ENCODE results near the gene CARS1.

DNA sequence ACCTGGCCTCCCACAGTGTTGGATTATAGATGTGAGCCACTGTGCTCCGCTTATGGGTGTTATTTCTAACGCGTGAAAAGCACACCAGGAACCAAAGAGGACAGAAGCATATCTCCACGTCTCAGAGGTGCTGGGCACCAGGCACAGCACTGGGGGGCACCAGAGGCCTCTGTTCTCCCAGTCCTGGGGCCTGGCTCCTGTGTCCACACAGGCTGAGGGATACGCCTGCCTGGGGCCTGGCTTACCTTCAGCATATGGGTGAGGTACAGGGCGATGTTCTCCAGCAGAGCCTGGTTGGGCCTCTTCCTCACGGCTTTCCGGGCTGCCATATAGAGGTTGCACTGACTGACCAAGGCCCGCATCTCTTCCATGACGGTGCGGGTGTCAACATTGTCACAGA is 40.4 kb downstream of the CARS1 start:
- TF ChIP-seq BHLHE40 (IDR thresholded peaks at IDR 0.05; ENCODE audit: low read depth, low read length) (no peak), POLR2A (IDR thresholded peaks at IDR 0.05; ENCODE audit: low read depth, low read length) (no peak), NFE2L2 (IDR thresholded peaks at IDR 0.05; ENCODE audit: low read depth, low read length) (no peak), MXI1 (IDR thresholded peaks at IDR 0.05; ENCODE audit: borderline replicate concordance, low read depth, low read length) (no peak), RFX5 (IDR thresholded peaks at IDR 0.05; ENCODE audit: low read depth, low read length) (no peak), CHD1 (IDR thresholded peaks at IDR 0.05; ENCODE audit: low read depth, low read length) (no peak)
- TF ChIP-seq, protein P1, sequence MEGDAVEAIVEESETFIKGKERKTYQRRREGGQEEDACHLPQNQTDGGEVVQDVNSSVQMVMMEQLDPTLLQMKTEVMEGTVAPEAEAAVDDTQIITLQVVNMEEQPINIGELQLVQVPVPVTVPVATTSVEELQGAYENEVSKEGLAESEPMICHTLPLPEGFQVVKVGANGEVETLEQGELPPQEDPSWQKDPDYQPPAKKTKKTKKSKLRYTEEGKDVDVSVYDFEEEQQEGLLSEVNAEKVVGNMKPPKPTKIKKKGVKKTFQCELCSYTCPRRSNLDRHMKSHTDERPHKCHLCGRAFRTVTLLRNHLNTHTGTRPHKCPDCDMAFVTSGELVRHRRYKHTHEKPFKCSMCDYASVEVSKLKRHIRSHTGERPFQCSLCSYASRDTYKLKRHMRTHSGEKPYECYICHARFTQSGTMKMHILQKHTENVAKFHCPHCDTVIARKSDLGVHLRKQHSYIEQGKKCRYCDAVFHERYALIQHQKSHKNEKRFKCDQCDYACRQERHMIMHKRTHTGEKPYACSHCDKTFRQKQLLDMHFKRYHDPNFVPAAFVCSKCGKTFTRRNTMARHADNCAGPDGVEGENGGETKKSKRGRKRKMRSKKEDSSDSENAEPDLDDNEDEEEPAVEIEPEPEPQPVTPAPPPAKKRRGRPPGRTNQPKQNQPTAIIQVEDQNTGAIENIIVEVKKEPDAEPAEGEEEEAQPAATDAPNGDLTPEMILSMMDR (conservative IDR thresholded peaks at IDR 0.05; ENCODE audit: low read depth, low read length) = no peak
- TF ChIP-seq, protein P2, sequence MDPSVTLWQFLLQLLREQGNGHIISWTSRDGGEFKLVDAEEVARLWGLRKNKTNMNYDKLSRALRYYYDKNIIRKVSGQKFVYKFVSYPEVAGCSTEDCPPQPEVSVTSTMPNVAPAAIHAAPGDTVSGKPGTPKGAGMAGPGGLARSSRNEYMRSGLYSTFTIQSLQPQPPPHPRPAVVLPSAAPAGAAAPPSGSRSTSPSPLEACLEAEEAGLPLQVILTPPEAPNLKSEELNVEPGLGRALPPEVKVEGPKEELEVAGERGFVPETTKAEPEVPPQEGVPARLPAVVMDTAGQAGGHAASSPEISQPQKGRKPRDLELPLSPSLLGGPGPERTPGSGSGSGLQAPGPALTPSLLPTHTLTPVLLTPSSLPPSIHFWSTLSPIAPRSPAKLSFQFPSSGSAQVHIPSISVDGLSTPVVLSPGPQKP (IDR thresholded peaks at IDR 0.05; ENCODE audit: borderline replicate concordance, low read depth, low read length) = no peak

All from IMR-90 (cell line).